ENCODE results near the gene TMEM151B.

DNA sequence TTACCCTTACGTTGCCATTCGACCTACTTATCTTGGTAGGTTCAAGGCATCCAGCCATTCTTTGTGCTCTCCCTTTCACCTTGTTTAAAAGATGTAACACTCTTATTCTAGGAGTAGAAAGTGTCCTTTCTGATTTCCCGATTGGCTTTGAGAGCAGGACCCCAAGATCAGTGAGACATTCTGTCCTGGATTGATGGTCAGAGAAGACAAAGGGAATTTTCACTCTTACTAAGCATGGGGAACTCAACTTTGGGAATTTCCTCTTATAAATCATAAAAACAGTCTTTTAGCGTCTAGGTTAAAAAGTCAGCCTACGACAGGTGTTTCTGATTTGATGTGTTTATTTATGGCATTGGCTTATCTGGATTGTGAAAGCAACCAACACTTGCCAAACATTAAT is 45.7 kb downstream of the TMEM151B start:
- TF ChIP-seq CTCF (IDR thresholded peaks at IDR 0.05) (no peak), POLR2A (IDR thresholded peaks at IDR 0.05) (no peak)
